NB4 (cell line): Measurements from ENCODE around the gene C1orf174.

Experiments
- DNase-seq: peaks from one replicate; pipeline ENCODE4 v3.0.0; 2010; ENCODE audit warnings: low read depth
- H3K4me3 ChIP-seq: one replicate; pipeline ENCODE4 v1.5.1; 2011; ENCODE audit warnings: mild to moderate bottlenecking, low read depth, low read length, moderate library complexity
- MYC ChIP-seq: IDR thresholded peaks from 2 replicates; pipeline ENCODE4 v1.6.1; 2011; ENCODE audit warnings: low read depth, low read length
- POLR2A ChIP-seq: IDR thresholded peaks from 2 replicates; pipeline ENCODE4 v1.6.1; 2011; ENCODE audit warnings: mild to moderate bottlenecking; ENCODE audit not compliant: insufficient read length; ENCODE audit errors: extremely low read depth
- TF ChIP-seq, protein P1 (sequence below): IDR thresholded peaks from 2 replicates; pipeline ENCODE4 v1.6.1; 2011; ENCODE audit warnings: low read depth, low read length
- TF ChIP-seq, protein P2 (sequence below): IDR thresholded peaks from one replicate; pipeline ENCODE4 v1.5.1; 2012; ENCODE audit warnings: low read depth, low read length

The C1orf174 gene

DNA sequence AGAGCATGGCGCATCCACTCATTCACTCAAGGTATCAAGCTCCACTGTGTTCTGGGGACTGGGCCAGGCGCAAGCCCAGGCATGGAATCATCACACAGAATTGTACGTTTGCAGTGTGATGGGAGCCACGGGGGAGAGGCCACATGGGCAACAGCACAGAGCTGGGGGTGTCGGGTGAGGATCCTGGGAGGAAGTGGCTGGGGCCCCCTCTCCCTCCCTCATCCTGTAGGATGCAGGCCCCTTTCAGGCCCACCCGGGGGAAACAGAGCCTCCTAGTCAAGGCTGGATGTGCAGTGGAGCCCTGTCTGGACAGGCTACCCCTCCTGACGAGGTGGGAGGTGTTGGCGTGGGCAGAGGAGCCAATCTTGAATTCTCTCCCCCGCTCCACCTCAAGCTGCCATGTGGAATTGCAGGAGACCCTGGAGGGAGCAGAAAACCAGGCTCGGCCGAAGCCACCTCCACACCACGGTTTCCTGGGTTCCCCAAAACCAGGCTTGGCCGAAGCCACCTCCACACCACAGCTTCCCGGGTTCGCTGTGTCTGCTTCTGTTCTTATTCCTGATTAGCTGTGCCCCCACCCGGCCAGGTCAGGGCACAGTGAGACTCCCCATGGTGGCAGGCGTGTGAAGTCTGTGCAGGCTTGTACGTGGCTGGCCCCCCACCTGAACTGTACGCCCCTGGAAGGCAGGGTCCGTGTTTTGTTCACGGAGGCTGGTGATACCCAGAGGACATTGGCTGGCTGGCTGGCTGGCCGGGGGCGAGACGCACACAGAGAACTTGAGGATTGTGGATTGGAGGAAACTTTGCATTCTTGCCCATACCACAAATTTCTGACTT lies 4.2 kb upstream of the C1orf174 start:
- TF ChIP-seq MYC (no peak), POLR2A (no peak)
- TF ChIP-seq, protein P1, sequence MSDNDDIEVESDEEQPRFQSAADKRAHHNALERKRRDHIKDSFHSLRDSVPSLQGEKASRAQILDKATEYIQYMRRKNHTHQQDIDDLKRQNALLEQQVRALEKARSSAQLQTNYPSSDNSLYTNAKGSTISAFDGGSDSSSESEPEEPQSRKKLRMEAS = no peak
- TF ChIP-seq, protein P2, sequence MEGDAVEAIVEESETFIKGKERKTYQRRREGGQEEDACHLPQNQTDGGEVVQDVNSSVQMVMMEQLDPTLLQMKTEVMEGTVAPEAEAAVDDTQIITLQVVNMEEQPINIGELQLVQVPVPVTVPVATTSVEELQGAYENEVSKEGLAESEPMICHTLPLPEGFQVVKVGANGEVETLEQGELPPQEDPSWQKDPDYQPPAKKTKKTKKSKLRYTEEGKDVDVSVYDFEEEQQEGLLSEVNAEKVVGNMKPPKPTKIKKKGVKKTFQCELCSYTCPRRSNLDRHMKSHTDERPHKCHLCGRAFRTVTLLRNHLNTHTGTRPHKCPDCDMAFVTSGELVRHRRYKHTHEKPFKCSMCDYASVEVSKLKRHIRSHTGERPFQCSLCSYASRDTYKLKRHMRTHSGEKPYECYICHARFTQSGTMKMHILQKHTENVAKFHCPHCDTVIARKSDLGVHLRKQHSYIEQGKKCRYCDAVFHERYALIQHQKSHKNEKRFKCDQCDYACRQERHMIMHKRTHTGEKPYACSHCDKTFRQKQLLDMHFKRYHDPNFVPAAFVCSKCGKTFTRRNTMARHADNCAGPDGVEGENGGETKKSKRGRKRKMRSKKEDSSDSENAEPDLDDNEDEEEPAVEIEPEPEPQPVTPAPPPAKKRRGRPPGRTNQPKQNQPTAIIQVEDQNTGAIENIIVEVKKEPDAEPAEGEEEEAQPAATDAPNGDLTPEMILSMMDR = no peak
- no peak overlapping the region for H3K4me3 ChIP-seq

DNA sequence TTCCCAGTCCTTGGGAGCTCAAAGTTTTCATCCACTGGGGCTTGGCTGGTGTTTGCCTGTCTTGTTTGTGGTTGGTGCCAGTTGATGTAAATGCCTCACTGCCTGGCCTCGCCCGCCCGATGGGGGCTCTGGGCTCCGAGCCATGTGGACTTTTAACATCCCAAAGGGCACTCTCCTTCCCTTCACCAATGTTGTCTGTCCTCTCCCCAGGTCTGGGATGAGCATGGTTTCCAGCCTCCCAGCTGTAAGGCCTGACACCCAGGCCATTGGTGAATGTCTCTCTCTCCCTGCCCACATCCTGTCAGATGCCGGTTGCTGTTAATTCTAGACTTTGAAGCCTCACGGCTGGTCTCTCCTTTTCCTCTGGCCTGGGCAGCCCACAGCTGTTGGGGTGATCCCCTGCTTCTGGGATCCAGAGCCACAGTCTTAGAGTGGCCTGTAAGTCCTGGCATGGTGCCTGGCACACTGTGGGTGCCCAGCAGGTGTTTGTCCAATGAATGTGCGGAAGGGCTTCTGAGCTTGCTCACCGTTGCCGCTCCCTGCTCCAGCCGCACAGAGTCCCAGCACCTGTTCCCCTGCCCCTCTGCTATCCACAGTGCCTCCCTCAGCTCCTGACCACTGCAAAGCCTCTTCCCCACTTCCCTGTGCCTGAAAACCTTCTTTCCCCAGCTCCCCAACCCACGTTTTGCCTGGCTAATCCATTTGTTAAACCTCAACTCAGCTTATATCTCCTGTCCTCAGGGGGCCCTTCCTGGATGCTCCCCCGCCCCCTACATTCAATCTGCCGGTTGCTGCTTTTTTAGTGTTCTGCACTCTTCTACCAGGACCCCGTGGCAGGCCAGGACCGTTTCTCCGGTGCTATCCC lies 3.3 kb upstream of the C1orf174 start:
- no peak overlapping the region for H3K4me3 ChIP-seq
- TF ChIP-seq, protein P1 = no peak
- TF ChIP-seq, protein P2 = no peak
- no peak for TF ChIP-seq MYC
- no peak for TF ChIP-seq POLR2A
- DNase-seq = peak; percentile 19

More for the DNA sequence above, 4.2 kb upstream of the C1orf174 start:
- DNase-seq = no peak

DNA sequence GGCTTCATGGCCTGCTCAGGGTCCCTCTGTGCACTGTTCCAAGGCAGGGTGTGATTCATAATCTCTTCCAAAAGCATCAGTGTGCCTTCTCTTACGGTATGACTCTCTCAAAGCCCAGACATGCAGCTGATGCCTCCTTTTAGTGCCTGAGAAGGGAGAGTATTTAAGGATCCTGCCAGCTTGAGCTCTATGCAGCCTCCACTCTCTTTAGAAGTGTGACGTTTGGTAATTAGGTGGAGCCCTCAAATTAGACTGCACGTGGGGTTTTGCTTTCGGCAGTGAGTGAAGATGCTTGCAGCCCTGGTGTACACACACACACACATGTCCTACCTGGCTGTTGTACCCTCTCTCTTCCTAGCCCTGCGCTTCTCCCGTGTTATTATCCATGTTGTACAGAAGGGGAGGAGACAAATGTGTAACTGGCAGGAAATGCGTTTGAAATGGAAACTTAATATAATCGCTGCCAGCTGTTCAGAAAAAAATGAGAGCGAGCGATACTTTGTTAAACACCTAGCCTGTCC lies 2.6 kb upstream of the C1orf174 start:
- no peak for DNase-seq
- TF ChIP-seq, protein P2 = no peak
- TF ChIP-seq MYC = no peak
- no peak for TF ChIP-seq POLR2A
- TF ChIP-seq, protein P1 = no peak
- no peak overlapping the region for H3K4me3 ChIP-seq

DNA sequence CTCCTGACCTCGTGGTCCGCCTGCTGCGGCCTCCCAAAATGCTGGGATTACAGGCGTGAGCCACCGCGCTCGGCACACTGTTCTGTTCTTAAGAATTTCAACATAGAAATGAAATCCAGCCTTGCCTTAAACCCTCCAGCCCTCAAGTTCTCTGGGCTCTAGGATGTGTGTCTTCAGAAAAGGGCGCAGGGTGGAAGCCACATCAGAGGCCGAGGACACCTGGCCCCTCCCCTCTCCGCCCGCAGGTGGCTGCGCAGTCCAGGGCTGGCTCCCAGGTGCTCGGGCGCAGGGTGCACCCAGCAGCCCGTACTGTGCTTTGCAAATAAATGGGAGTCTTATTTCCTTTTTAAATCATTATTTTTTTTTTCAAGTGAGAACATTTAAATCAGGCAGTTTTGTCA lies 2.0 kb upstream of the C1orf174 start:
- TF ChIP-seq, protein P1 = no peak
- no peak for TF ChIP-seq POLR2A
- TF ChIP-seq, protein P2 = no peak
- no peak for TF ChIP-seq MYC
- H3K4me3 ChIP-seq = no peak overlapping the region
- DNase-seq = no peak

DNA sequence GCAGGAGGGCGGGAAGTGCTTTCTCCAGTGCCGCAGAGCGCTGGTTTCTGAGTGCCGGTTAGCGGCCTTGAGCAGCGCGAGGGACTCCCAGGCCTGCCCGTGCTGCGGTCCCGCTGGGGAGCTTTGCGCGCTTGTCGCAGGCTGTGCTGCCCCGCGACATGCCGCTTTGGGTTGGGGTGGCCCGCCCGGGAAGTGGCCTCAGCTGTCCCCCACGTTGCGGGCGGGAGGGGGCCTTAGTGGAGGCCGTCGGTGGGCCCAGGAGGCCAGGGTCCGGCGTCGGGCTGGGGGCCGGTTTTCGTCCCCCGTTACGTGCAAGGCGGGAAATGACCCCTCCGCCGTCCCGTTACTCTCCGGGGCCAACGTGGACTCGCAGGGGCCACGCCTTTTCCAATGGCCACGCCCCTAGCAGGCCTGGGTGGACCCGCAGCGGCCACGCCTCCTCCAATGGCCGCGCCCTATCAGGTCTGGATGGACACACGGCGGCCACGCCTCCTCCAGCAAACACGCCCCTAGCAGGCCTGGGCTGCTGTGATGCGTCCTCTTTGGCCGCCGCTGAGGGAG lies 977 bp upstream of the C1orf174 start:
- peak overlapping the region; percentile 72 for H3K4me3 ChIP-seq
- peak; percentile 96 for DNase-seq
- TF ChIP-seq MYC (peak; percentile 81), POLR2A (peak; percentile 51)
- TF ChIP-seq, protein P1 = peak; percentile 89
- TF ChIP-seq, protein P2 = no peak
